ENCODE data around the gene ZNF232. TPM values are rescaled to one million over a fixed set of nuclear protein-coding genes. Genes with fewer than 3 reads are reported as not detected.
A peak's percentile ranks its signal among the peaks of the same experiment; 100 is the strongest.
"Not testable (repeated sequence)": the region's sequence is repeated elsewhere in the genome, so short reads cannot be mapped to it uniquely, and the experiment has no call there.

The ZNF232 gene
- 3.3 TPM for total RNA-seq
- long read RNA-seq, partial matches to known transcripts: 1 of 5 reads
- long read RNA-seq, other reads (novel, unspliced or antisense): 2 of 5 reads

DNA sequence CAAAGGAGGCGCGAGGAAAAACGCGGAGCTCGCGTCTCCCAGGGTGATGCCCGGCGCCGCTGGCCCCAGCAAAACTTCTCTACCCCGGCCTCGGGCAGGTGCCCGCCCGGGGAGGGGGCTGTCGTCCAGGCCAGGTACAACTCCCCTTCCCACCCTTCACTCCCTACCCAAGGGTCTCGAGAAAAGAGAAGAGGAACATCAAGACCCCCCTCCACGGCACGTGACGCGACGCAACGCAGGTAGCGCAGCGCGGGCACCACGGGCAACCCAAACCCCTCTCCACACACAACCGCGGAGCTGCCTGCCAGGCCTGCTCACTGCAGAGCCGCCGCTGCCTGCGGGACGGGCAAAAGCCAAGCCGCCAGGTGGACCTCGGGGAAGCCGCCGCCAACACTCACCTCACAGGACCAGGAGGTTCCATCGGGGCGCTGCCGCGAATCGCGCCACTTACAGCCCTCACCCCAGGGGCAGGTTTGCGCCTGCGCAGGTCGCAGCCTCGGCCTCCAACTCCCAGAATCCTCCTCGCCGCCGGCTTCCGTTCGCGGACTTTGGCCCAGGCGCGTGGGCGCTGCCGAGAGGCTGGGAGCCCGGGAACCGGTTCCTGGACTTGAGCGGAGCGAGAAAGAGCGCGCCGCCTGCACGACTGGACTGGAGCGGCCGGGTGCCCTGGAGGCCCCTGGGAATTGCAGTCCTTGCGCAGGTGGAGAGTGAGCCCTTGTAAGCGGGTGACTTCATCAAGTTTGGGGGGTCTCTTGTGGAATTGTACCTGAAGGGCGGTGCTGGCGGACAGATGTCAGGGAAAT lies at the start of gene ZNF232:
Gene ZNF232 (minus strand): TSS at position 477 of the 803 bp plus-strand sequence. CDS start 56 bp downstream, at position 421.
- intact Hi-C loops (cut with DNase I): no loop called here

DNA sequence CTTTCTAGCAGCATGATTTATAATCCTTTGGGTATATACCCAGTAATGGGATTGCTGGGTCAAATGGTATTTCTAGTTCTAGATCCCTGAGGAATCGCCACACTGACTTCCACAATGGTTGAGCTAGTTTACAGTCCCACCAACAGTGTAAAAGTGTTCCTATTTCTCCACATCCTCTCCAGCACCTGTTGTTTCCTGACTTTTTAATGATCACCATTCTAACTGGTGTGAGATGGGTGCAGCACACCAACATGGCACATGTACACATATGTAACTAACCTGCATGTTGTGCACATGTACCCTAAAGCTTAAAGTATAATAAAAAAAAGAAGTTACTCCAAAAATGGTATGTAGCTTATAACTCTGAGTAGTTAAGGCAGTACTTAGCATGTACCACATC lies 49.0 kb upstream of the ZNF232 start:
- ATAC-seq (ENCODE audit: poor library complexity); intact Hi-C loops (cut with DNase I); DNase-seq: not testable (repeated sequence)

More for the DNA sequence above, at the start of gene ZNF232:
- ATAC-seq (ENCODE audit: poor library complexity) (peak; percentile 98), DNase-seq (peak; percentile 97)

DNA sequence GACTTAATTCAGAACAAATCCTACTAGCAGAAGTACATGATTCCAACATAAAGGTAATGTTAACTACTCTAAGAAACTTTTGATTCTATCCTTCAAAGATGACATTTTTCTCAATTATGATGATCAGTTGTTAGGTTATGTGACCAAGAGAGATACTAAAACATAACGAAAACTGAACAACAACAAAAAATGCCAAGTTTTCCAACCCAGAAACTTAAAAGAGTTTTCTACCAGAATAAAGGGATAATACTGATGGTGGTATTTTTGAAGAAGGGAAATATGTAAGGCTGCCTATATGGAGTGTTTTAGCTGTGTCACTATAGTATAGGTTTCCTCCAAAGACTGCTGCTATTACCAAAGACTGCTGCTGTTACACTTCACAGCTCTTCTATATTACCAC lies 34.4 kb upstream of the ZNF232 start:
- ATAC-seq (ENCODE audit: poor library complexity); intact Hi-C loops (cut with DNase I); DNase-seq: not testable (repeated sequence)

DNA sequence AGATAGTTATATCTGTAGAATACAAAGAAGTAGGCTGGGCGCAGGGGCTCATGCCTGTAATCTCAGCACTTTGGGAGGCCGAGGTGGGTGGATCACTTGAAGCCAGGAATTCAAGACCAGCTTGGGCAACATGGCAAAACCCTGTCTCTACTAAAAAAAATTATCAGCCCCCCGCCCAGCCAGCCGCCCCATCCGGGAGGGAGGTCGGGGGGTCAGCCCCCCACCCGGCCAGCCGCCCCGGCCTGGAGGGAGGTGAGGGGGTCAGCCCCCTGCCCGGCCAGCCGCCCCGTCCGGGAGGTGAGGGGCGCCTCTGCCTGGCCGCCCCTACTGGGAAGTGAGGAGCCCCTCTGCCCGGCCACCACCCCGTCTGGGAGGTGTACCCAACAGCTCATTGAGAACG lies 31.2 kb upstream of the ZNF232 start:
- intact Hi-C loops (cut with DNase I); ATAC-seq (ENCODE audit: poor library complexity); DNase-seq: not testable (repeated sequence)

DNA sequence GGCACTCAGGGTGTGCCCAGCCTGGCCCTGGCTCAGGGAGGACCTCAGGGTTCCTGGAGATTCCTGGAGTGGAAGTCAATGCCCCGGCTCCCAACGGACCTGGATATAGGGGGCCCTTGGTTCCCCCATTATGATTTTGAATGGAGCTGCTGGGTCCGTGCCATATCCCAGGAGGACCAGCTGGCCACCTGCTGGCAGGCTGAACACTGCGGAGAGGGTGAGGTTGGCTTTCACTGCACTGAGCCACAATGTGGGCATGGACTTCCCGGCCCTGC lies 27.7 kb upstream of the ZNF232 start:
- intact Hi-C loops (cut with DNase I): no loop called here
- DNase-seq (no peak), ATAC-seq (ENCODE audit: poor library complexity) (no peak)

DNA sequence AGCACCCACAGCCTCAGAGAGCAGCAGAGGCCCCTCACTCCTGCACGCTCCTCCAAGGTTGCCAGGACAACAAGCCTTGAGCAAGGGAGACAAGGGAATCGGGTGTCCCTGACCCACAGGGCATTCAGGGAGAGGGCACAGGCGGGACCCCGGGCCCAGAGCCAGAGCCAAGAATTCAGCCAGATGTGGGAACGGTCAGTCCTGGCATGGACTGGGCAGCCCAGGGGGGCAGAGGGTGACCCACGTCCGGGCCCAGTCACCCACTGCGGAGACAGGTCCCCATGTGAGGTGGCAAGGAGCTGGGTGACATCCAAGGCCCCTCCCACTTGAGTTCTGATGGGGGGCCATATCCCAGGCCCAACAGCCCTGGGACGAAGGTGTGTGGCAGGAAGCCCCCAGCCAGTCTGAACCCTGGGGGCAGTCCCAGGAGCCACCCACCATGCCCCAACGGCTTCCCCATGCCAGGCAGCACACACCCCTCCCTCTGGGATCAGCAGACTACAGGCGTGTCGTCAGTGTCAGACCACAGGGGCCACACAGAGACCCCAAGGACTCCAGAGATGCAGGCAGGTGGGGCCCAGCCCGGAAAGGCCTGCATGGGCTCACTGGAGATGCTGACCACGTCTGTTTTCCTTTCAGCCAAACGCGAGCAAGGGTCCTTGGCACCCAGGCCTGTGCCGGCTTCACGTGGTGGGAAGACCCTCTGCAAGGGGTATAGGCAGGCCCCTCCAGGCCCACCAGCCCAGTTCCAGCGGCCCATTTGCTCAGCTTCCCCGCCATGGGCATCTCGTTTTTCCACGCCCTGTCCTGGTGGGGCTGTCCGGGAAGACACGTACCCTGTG lies 27.2 kb upstream of the ZNF232 start:
- no peak for DNase-seq

DNA sequence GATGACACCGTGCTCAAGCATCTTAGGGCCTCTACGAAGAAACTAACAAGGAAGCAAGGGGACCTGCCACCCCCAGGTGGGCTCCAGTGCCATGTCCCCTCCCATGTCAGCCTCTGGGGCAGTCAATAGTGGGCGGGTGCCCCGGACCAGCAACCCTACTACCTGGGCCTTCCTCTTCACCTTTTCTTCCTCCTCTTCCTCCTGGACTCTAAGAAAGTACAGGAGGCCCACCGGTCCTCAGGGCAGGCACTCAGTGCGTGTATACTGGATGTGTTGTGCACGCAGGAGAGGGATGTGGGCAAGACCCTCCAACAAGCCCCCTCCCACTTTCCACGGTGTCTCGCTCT lies 26.5 kb upstream of the ZNF232 start:
- intact Hi-C loops (cut with DNase I); ATAC-seq (ENCODE audit: poor library complexity); DNase-seq: not testable (repeated sequence)

More for the DNA sequence above, 27.2 kb upstream of the ZNF232 start:
- intact Hi-C loops (cut with DNase I): no loop called here
- ATAC-seq (ENCODE audit: poor library complexity): no peak

DNA sequence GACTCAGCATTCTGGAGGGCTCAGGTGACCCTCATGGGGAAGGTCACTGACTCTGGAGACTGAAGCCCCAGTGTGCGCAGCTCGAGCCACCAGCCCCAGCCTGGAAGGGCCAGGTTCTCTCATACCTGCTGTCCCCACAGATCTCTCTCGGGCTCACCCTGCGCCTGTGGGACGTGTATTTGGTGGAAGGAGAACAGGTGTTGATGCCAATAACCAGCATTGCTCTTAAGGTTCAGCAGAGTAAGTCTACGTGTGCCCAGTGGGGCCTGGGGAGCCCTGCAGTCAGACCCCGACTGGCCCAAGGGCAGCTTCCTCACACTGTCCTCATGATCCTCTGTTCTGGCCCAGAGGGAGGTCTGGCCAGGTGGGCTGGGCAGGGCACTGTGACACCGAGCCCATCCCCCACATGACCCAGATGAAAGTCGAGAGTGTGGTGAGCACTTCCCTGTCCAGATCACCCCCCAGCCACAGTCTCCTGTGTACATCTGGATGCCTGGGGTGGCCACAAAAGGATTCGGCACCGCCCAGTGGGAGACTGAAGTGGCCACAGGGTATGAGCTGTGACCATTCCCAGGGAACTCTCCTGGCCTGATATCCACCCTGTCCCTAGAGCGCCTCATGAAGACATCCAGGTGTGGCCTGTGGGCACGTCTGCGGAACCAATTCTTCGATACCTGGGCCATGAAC lies 26.0 kb upstream of the ZNF232 start:
- intact Hi-C loops (cut with DNase I); ATAC-seq (ENCODE audit: poor library complexity); DNase-seq: not testable (repeated sequence)

DNA sequence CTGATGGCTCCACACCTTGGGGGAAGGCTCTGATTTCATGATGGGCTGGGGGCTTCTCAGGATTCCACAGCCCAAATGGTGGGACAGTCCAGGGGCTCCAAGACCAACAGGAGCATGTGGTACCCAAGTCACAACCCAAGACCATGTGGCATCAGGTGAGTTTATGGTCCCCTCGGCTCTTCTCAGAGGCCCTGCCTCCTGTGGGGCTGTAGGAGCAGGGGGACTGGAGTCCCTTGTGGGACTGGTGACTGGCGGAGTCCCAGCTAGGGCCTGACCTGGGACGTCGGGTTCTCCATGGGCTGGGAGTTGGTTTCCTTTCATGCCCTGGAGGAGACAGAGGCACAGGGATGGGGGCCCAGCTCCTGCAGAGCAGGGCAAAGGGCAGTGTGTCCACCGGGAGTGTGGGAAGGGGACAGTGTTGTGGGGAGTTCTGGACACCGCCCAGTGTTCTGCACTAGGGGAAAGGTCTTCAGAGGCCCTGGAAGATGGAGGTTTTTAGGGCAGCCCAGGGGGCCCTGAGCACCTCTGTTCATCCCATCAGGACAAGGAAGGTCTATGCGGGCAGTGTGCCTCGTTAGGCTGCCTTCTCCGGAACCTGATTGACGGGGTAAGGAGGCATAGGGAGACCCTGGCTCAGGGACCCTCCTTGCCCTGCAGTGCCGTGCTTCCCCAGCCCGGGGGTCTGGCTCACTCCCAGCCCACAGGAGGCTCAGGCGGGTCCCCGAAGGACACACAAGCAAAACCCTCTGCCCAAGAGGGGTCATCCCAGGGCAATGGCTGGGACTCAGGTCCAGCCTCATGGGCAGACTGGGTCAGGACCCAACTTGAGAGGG lies 25.1 kb upstream of the ZNF232 start:
- intact Hi-C loops (cut with DNase I); ATAC-seq (ENCODE audit: poor library complexity): not testable (repeated sequence)

DNA sequence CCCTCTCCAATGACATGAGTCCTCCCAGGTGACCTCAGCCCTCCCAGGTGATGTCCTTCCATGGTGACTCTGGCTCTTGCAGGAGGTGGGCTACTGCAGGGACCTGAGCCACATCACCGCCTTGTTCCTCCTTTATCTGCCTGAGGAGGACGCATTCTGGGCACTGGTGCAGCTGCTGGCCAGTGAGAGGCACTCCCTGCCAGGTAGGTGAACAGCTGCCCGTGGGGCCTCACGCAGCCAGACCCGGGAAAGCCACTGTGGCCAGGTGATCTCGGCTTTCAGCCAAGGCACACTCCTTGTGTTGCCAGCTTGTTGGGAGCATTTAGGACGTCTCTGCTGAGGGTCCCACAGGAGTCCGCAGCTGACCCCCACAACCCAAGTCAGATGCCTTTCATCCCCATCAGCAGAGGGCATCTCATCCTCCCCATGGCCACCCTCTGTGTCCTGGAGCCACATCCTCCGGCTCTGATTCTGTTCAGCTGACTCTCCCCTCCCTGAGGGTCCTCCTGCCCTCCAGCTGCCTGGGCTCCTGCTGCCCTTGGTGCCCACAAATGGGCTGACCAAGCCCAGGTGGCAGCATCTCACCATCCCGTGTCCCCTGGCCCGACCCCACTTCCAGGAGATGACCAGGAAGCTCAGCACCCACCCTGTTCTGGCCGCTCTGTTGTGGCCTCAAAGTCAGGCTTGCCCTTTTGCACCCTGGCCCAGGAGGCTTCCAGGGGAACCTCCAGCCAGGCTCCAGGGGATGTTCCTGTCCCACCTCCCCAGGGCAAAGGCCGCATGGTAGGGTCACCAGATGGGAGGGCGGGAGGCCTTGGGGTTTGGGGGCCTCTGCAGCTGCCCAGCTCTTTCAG lies 24.3 kb upstream of the ZNF232 start:
- DNase-seq (no peak), ATAC-seq (ENCODE audit: poor library complexity) (no peak)
- intact Hi-C loops (cut with DNase I): no loop called here

More for the DNA sequence above, 25.1 kb upstream of the ZNF232 start:
- DNase-seq: not testable (repeated sequence)

DNA sequence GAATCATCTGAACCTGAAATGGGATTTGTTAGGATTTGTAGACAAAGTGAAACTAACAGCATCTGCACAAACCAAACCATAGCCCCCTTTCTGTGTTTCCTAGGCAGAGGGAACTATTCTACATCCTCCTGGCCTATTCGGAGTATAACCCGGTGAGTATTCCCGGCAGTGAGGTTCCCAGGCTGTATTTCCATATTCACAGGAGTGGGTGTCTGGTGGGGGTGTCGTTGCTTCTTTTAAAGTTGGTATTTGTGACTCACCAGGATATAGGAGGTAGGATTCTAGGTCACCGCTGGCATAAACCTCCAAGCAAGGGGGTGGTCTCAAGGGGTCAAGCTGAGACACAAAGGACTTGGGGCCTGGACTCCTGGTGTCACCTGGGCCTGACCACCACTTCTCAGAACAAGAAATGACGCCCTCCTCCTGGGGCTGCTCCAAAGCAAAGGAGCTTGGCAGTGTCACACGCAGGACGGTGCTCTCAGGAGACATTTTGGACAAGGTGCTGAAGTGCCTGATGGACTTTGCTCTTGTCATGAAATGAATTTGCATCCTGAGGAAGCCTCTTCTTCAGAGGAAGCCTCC lies 23.5 kb upstream of the ZNF232 start:
- intact Hi-C loops (cut with DNase I); ATAC-seq (ENCODE audit: poor library complexity); DNase-seq: not testable (repeated sequence)

DNA sequence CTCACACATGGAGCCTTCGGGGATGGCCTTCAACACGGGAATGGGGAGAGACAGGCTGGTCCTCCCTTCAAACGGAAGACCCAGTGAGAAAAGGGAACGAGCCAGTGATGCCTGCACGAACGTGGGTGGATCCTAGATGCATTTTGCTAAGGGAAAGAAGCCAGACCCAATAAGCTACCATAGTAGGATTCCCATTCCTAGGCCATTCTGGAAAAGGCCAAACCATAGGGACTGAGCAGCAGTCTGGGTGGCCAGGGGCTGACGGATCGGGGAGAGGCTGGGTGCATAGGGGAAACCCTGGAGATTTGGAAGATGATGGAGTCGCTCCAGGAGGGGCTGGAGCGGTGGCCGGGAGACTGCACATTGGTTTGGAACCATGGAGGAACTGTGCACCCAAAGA lies 22.9 kb upstream of the ZNF232 start:
- intact Hi-C loops (cut with DNase I); ATAC-seq (ENCODE audit: poor library complexity); DNase-seq: not testable (repeated sequence)

DNA sequence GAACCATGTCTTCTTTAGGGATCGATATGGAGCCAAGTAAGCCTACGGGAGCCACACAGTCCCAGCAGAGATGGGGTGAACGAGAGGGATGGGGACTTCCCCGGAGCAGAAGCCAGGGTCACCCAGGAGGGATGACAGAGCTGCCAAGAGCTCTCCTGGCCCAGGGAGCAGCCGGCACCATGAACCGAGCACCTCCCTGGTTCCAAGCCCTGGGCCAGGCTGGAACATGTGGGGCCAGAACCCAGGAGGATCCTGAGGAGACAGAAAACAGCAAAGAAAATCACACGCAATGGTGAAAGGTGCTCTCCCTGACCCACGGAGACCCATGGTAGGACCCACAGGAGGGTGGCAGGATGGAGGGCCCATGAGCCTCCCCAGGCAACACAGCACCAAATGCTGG lies 22.3 kb upstream of the ZNF232 start:
- intact Hi-C loops (cut with DNase I); ATAC-seq (ENCODE audit: poor library complexity); DNase-seq: not testable (repeated sequence)

DNA sequence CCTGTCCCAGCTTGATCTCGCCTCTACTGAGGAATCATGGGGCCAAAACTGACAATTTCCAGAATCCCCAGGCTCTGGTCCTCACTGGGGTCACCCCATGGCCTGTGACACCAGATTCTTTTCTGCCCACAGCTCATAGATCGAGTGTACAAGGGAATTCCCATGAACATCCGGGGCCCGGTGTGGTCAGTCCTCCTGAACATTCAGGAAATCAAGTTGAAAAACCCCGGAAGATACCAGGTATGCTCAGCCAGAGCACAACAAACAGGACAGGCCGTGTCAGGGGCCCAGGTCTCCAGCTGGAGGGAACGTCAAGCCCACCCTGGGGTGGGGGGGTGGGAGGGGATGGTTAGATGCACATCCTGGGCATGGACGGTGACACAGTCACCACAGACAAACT lies 21.6 kb upstream of the ZNF232 start:
- ATAC-seq (ENCODE audit: poor library complexity) (no peak), DNase-seq (no peak)
- intact Hi-C loops (cut with DNase I): no loop called here

DNA sequence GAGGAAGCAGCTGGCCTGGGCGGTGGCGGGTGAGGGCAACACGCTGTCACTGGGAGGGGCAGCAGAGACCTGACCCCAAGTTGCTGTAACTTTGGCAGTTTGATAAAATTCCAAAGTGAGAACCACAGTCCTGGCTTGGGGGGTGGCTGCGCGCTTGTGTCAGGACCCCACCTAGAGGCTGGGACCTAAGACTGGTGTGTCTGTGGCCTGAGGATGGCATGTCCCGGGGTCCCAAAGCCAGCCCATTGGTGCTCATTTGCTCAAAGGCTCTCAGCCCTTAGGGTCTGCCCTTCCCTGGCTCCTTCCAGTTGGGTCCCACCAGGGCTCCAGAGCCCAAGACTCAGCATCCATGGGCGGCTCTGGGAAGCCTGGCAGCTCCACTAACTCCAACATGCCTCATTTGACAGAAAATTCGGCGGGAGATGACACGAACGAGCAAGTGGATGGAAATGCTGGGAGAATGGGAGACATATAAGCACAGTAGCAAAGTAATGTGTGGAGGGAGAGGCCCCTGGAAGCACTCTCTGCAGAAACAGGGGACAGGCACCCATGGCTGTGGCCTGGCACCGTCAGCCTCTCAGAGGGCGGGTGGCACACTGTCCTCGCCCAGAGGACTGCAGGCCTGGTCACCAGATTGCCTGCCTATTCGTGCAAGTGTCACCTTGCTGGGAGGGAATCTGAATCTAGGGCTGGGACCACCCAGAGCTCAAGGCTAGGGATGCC lies 21.0 kb upstream of the ZNF232 start:
- ATAC-seq (ENCODE audit: poor library complexity); intact Hi-C loops (cut with DNase I); DNase-seq: not testable (repeated sequence)

DNA sequence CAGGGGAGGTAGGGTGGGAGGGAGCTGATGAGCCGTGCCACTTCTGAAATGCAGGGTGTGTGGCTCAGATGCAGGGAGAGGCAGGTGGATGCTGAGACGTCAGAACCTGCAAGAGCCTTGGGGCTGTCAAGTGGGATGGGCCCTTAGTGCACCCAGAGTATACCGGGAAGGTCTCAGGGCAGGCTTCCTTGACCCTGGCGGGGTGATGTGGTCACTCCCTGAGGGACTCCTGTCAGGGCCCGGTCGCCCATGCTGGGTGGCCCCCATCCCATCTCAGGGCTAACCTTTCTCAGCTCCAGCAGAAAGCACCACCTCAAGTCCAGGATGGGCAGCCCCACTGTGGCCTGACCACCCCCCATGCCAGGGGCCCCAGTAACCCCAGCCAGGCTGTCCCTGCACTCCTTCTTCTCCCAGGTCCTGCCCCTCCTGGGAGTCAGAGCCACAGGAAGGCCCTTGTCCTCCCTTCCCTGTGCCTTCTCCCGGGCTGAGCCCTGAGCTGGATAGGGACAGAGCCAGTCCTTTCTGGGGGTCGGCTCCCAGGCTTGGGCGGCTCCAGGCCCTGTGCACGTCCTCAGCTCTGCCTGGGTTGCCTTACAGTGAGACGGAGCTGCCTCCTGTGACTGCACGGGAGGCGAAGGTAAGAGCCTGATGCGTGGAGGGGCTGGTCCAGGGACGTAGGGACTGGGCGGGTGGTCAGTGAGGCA lies 20.3 kb upstream of the ZNF232 start:
- DNase-seq; ATAC-seq (ENCODE audit: poor library complexity); intact Hi-C loops (cut with DNase I): not testable (repeated sequence)
